ENCODE measurements around the gene MAP1LC3C. TPM values are rescaled to one million over a fixed set of nuclear protein-coding genes. Genes with fewer than 3 reads are reported as not detected.

Gene MAP1LC3C
- total RNA-seq, 2 donors from 2014 or later: 2.3 TPM; not detected in 1

GRCh38 chr1:242004751-242005495 is 6.0 kb upstream of the MAP1LC3C start:
- no peak overlapping the region for H3K27ac ChIP-seq
- no peaks in the 10 kb centered on the region for H3K9me3 ChIP-seq
- no peaks in the 10 kb centered on the region for H3K4me1 ChIP-seq (ENCODE audit: control insufficient read depth in 1 of 2, low read depth in 2 of 2)
- DNase-seq (ENCODE audit: low spot score): no peak
- H3K36me3 ChIP-seq: no peaks in the 10 kb centered on the region
- H3K27me3 ChIP-seq (replicated peaks; ENCODE audit: insufficient read depth): no peaks in the 10 kb centered on the region
- ATAC-seq (ENCODE audit: insufficient number of reproducible peaks, low FRiP score, low read depth): no peak
- no peak overlapping the region for H3K4me3 ChIP-seq
- no peak for TF ChIP-seq CTCF (IDR thresholded peaks at IDR 0.05)

- ATAC-seq (ENCODE audit: insufficient number of reproducible peaks, low FRiP score, low read depth) (no peak), DNase-seq (ENCODE audit: low spot score) (no peak)
- Histone ChIP-seq H3K4me3 (no peak overlapping the region), H3K27ac (no peak overlapping the region), H3K27me3 (replicated peaks; ENCODE audit: insufficient read depth) (no peaks in the 10 kb centered on the region), H3K4me1 (ENCODE audit: control insufficient read depth in 1 of 2, low read depth in 2 of 2) (no peaks in the 10 kb centered on the region), H3K9me3 (no peaks in the 10 kb centered on the region), H3K36me3 (no peaks in the 10 kb centered on the region)
- no peak for TF ChIP-seq CTCF (IDR thresholded peaks at IDR 0.05)
Measured at GRCh38 chr1:242002510-242002909, 3.6 kb upstream of the MAP1LC3C start.

GRCh38 chr1:242002072-242002471 is 3.2 kb upstream of the MAP1LC3C start:
- H3K4me3 ChIP-seq: no peak overlapping the region
- TF ChIP-seq CTCF (IDR thresholded peaks at IDR 0.05): no peak
- no peak for ATAC-seq (ENCODE audit: insufficient number of reproducible peaks, low FRiP score, low read depth)
- H3K4me1 ChIP-seq (ENCODE audit: control insufficient read depth in 1 of 2, low read depth in 2 of 2): no peaks in the 10 kb centered on the region
- DNase-seq (ENCODE audit: low spot score): no peak
- no peaks in the 10 kb centered on the region for H3K36me3 ChIP-seq
- no peaks in the 10 kb centered on the region for H3K9me3 ChIP-seq
- no peaks in the 10 kb centered on the region for H3K27me3 ChIP-seq (replicated peaks; ENCODE audit: insufficient read depth)
- H3K27ac ChIP-seq: no peak overlapping the region

GRCh38 chr1:242000434-242000833 is 1.5 kb upstream of the MAP1LC3C start:
- TF ChIP-seq CTCF (IDR thresholded peaks at IDR 0.05): no peak
- ATAC-seq (ENCODE audit: insufficient number of reproducible peaks, low FRiP score, low read depth) (no peak), DNase-seq (ENCODE audit: low spot score) (no peak)
- H3K4me1 ChIP-seq (ENCODE audit: control insufficient read depth in 1 of 2, low read depth in 2 of 2): no peaks in the 10 kb centered on the region
- H3K9me3 ChIP-seq: no peaks in the 10 kb centered on the region
- H3K36me3 ChIP-seq: no peaks in the 10 kb centered on the region
- no peaks in the 10 kb centered on the region for H3K27me3 ChIP-seq (replicated peaks; ENCODE audit: insufficient read depth)
- H3K27ac ChIP-seq: no peak overlapping the region
- H3K4me3 ChIP-seq: no peak overlapping the region

- DNase-seq (ENCODE audit: low spot score) (peak; percentile 2), ATAC-seq (ENCODE audit: insufficient number of reproducible peaks, low FRiP score, low read depth) (no peak)
- H3K4me1 ChIP-seq (ENCODE audit: control insufficient read depth in 1 of 2, low read depth in 2 of 2): no peaks in the 10 kb centered on the region
- no peak overlapping the region for H3K27ac ChIP-seq
- H3K9me3 ChIP-seq: no peaks in the 10 kb centered on the region
- peak overlapping the region; percentile 56 for H3K4me3 ChIP-seq
- no peaks in the 10 kb centered on the region for H3K36me3 ChIP-seq
- no peaks in the 10 kb centered on the region for H3K27me3 ChIP-seq (replicated peaks; ENCODE audit: insufficient read depth)
- TF ChIP-seq CTCF (IDR thresholded peaks at IDR 0.05): peak; percentile 18
Measured at GRCh38 chr1:241998412-241998921, 431 bp downstream of the MAP1LC3C start.
